Stomach (tissue), 9 donors: Measurements from ENCODE around the gene FARP2. TPM values are rescaled to one million over a fixed set of nuclear protein-coding genes. Genes with fewer than 3 reads are reported as not detected.
A peak's percentile ranks its signal among the peaks of the same experiment; 100 is the strongest.
"Not testable (repeated sequence)": the region's sequence is repeated elsewhere in the genome, so short reads cannot be mapped to it uniquely, and the experiment has no call there.

Source experiments
- DNase-seq, 2 donors: peaks; one replicate each; pipeline versions ENCODE4 v3.0.0 to v3.0.0-alpha.2; 2013 to 2019
- H3K27ac ChIP-seq, 5 donors: fragments of 200-600 bp in 4 of 5; sonication (generic) in 4 of 5; one replicate each; pipeline ENCODE4 v1.5.1; 2013 to 2019; ENCODE audit warnings: mild to moderate bottlenecking in 1 of 5, moderate library complexity in 1 of 5
- H3K27me3 ChIP-seq, 3 donors: fragments of 200-600 bp; sonication (generic); one replicate each; pipeline ENCODE4 v1.5.1; 2017 to 2019; ENCODE audit warnings: mixed run types in 1 of 3
- H3K36me3 ChIP-seq, 4 donors: fragments of 200-600 bp; sonication (generic); 1 replicate in 3 of 4; 2 replicates in 1 of 4; pipeline ENCODE4 v1.5.1; 2016 to 2019
- H3K4me1 ChIP-seq, 4 donors: fragments of 200-600 bp; sonication (generic); one replicate each; pipeline ENCODE4 v1.5.1; 2016 to 2019
- H3K4me3 ChIP-seq, 4 donors: fragments of 200-600 bp; sonication (generic) in 3 of 4; one replicate each; pipeline ENCODE4 v1.5.1; 2016 to 2019; ENCODE audit warnings: mild to moderate bottlenecking in 1 of 4
- H3K9me3 ChIP-seq, 4 donors: fragments of 200-600 bp; sonication (generic); one replicate each; pipeline ENCODE4 v1.5.1; 2016 to 2019
- CTCF ChIP-seq, 7 experiments: fragments of 450-650 bp in 4 of 7; fragments of 200-600 bp in 3 of 7; sonication (generic) in 3 of 7; IDR thresholded peaks; one replicate each; pipeline ENCODE4 v1.5.1; 2016 to 2019; ENCODE audit warnings: antibody characterized with exemption in 7 of 7, control low read depth in 2 of 7, mild to moderate bottlenecking in 1 of 7
- EP300 ChIP-seq: sonication (generic); formaldehyde crosslinking; IDR thresholded peaks from one replicate; pipeline ENCODE4 v1.6.1; 2017; ENCODE audit warnings: antibody characterized with exemption
- POLR2A ChIP-seq, 4 donors: fragments of 450-650 bp; IDR thresholded peaks; one replicate each; pipeline ENCODE4 v1.6.1; 2016; ENCODE audit warnings: antibody characterized with exemption in 4 of 4, control low read depth in 2 of 4, mild to moderate bottlenecking in 1 of 4, moderate library complexity in 1 of 4
- POLR2AphosphoS5 ChIP-seq, 3 donors: sonication (generic); formaldehyde crosslinking; IDR thresholded peaks; one replicate each; pipeline ENCODE4 v1.6.1; 2016; ENCODE audit warnings: antibody characterized with exemption in 3 of 3
- WGBS, 5 donors: extraction: QIAGEN DNeasy Blood & Tissue Kit in 3 of 5; methylation state at CpG; one replicate each; pipeline versions ENCODE4 v1.1.5 to v1.1.7; 2013 to 2018; 5-methylcytosine and 5-hydroxymethylcytosine counted together
- intact Hi-C: fragments of 100-400 bp; cut with DNase I; formaldehyde crosslinking; loops from one replicate; pipeline ENCODE4 v1.15.1; 2023; ENCODE audit warnings: low total_unique reads
- polyA plus RNA-seq, 3 donors: library from polyadenylated mRNA; stranded (reverse); fragments of 200-250 nt; gene quantifications; one replicate each; pipeline ENCODE4 v1.2.3, GENCODE V29; 2013
- total RNA-seq, 5 donors: library from RNA; depleted of rRNA; stranded (reverse); fragments of >200 nt; gene quantifications; one replicate each; pipeline versions ENCODE4 v1.1.0 to v1.2.3, GENCODE V29; 2014 to 2016
- donor health status: healthy with polysubstance abuse.
- donor health status: Bipolar disorder and iron deficiency.
- donor health status: healthy.

Gene FARP2
- total and polyA plus RNA-seq, 8 donors = 15.8 to 260 (median 69.1) TPM

- 70 to 86% (median 78%) methylated on average over 6 of the region's 6 CpGs for WGBS, 5 donors
- no peak overlapping the region for H3K27ac ChIP-seq
- intact Hi-C loops = no loop called here
- TF ChIP-seq POLR2AphosphoS5 (IDR thresholded peaks at IDR 0.05) (no peak), POLR2A (IDR thresholded peaks at IDR 0.05) (no peak), EP300 (no peak), CTCF (IDR thresholded peaks at IDR 0.05) (no peak)
- no peak overlapping the region for H3K4me3 ChIP-seq
- DNase-seq = peak; percentile 56 to 66
- H3K36me3 ChIP-seq = peaks cover 25 to 94% (median 91%) of the 10 kb centered on the region in 4 donors
- H3K9me3 ChIP-seq = no peaks in the 10 kb centered on the region
- no peaks in the 10 kb centered on the region for H3K27me3 ChIP-seq
- H3K4me1 ChIP-seq = no peaks in the 10 kb centered on the region
Measured at GRCh38 chr2:241443486-241444223, 87.6 kb downstream of the FARP2 start.

- TF ChIP-seq POLR2A (IDR thresholded peaks at IDR 0.05) (no peak), POLR2AphosphoS5 (IDR thresholded peaks at IDR 0.05) (no peak), EP300 (no peak), CTCF (IDR thresholded peaks at IDR 0.05) (no peak)
- Histone ChIP-seq H3K4me1 (no peaks in the 10 kb centered on the region), H3K4me3 (no peak overlapping the region), H3K27ac (no peak overlapping the region), H3K9me3 (no peaks in the 10 kb centered on the region), H3K36me3 (peaks cover 25 to 89% (median 84%) of the 10 kb centered on the region in 4 donors), H3K27me3 (no peaks in the 10 kb centered on the region)
- 65 to 79% (median 71%) methylated on average over 2 of the region's 2 CpGs for WGBS, 5 donors
- no peak for DNase-seq
- intact Hi-C loops = no loop called here
Measured at GRCh38 chr2:241445426-241445825, 89.3 kb downstream of the FARP2 start.

- not testable (repeated sequence) for DNase-seq
Measured at GRCh38 chr2:241450092-241450491, 94.0 kb downstream of the FARP2 start.

GRCh38 chr2:241451840-241452506, 95.9 kb downstream of the FARP2 start:
- Histone ChIP-seq H3K9me3 (no peaks in the 10 kb centered on the region), H3K27ac (no peak overlapping the region), H3K27me3 (no peaks in the 10 kb centered on the region), H3K36me3 (peaks cover 0 to 26% (median 23%) of the 10 kb centered on the region in 4 donors), H3K4me1 (no peaks in the 10 kb centered on the region), H3K4me3 (no peak overlapping the region)
- no peak for TF ChIP-seq POLR2AphosphoS5 (IDR thresholded peaks at IDR 0.05)
- TF ChIP-seq POLR2A (IDR thresholded peaks at IDR 0.05) = no peak
- no peak for TF ChIP-seq CTCF (IDR thresholded peaks at IDR 0.05)
- TF ChIP-seq EP300 = no peak
- DNase-seq = no peak
- WGBS, 5 donors = 65 to 76% (median 72%) methylated on average over 10 of the region's 10 CpGs
- intact Hi-C loops = no loop called here

More at GRCh38 chr2:241450092-241450491, 94.0 kb downstream of the FARP2 start:
- 88 to 94% (median 92%) methylated on average over 7 of the region's 7 CpGs for WGBS, 5 donors
- H3K36me3 ChIP-seq = peaks cover 0 to 42% (median 38%) of the 10 kb centered on the region in 4 donors
- intact Hi-C loops, H3K4me1 ChIP-seq, H3K9me3 ChIP-seq, H3K27ac ChIP-seq, H3K27me3 ChIP-seq, H3K4me3 ChIP-seq: not testable (repeated sequence)

GRCh38 chr2:241453919-241454318, 97.8 kb downstream of the FARP2 start:
- H3K4me1 ChIP-seq, H3K9me3 ChIP-seq, H3K4me3 ChIP-seq, DNase-seq, H3K27ac ChIP-seq, intact Hi-C loops, H3K27me3 ChIP-seq: not testable (repeated sequence)
- peaks cover 0 to 16% (median 7%) of the 10 kb centered on the region in 4 donors for H3K36me3 ChIP-seq
- 89 to 93% (median 92%) methylated on average over 9 of the region's 9 CpGs for WGBS, 5 donors
